Right lobe of liver (tissue), 4 donors: ENCODE results near the gene PCNA.

Experiments
- POLR2A ChIP-seq: fragments of 450-650 bp; IDR thresholded peaks from one replicate; pipeline ENCODE4 v1.6.1; 2017; ENCODE audit warnings: antibody characterized with exemption, mild to moderate bottlenecking
- TF ChIP-seq, protein P1 (sequence below), 4 donors: fragments of 200-600 bp in 3 of 4; fragments of 450-650 bp in 1 of 4; IDR thresholded peaks; one replicate each; pipeline versions ENCODE4 v1.5.1 to v1.8.0; 2016 to 2022; ENCODE audit warnings: antibody characterized with exemption in 4 of 4, mild to moderate bottlenecking in 2 of 4
- donor health status: DM: no; HTN: no; CAD: no.
- donor health status: DM: no; HTN: no; CAD: no.
- donor health status: DM: no; HTN: yes; CAD: no.

DNA sequence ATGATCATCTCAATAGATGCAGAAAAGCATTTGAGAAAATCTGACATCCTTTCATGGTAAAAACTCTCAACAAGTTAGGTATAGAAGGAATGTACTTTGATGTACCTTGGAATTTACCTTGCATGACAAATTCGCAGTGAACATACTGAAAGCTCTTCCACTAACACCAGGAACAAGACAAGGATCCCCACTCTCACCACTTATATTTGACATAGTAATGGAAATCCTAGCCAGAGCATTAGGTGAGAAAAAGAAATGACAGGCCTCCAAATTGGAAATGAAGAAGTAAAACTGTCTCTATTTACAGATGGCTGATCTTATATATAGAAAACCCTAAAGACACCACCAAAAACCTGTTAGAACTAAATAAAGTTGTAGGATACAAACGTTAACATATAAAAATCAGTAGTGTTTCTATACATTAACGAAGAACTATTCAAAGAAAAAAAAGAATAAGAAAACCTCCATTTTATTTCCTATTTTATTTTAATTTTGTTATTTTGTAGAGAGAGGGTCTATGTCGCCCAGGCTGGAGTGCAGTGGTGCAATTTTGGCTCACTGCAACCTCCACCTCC is 26.9 kb downstream of the PCNA start:
- TF ChIP-seq, protein P1, sequence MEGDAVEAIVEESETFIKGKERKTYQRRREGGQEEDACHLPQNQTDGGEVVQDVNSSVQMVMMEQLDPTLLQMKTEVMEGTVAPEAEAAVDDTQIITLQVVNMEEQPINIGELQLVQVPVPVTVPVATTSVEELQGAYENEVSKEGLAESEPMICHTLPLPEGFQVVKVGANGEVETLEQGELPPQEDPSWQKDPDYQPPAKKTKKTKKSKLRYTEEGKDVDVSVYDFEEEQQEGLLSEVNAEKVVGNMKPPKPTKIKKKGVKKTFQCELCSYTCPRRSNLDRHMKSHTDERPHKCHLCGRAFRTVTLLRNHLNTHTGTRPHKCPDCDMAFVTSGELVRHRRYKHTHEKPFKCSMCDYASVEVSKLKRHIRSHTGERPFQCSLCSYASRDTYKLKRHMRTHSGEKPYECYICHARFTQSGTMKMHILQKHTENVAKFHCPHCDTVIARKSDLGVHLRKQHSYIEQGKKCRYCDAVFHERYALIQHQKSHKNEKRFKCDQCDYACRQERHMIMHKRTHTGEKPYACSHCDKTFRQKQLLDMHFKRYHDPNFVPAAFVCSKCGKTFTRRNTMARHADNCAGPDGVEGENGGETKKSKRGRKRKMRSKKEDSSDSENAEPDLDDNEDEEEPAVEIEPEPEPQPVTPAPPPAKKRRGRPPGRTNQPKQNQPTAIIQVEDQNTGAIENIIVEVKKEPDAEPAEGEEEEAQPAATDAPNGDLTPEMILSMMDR (IDR thresholded peaks at IDR 0.05) = no peak
- no peak for TF ChIP-seq POLR2A
